IMR-90 (cell line): Measurements from ENCODE around the gene NUAK1.

Source experiments
- BHLHE40 ChIP-seq: fragments of 150-350 bp; IDR thresholded peaks from 2 replicates; pipeline ENCODE4 v1.6.1; 2016; ENCODE audit warnings: mild to moderate bottlenecking, low read depth, low read length
- CEBPB ChIP-seq: IDR thresholded peaks from 2 replicates; pipeline ENCODE4 v1.6.1; 2012; ENCODE audit warnings: low read depth, low read length, improper control_type of control experiment
- FOS ChIP-seq: fragments of 150-350 bp; IDR thresholded peaks from 2 replicates; pipeline ENCODE4 v1.6.1; 2016; ENCODE audit warnings: low read depth, low read length
- MAFK ChIP-seq: IDR thresholded peaks from 2 replicates; pipeline ENCODE4 v1.6.1; 2012; ENCODE audit warnings: low read depth, low read length, improper control_type of control experiment
- MAZ ChIP-seq: IDR thresholded peaks from 2 replicates; pipeline ENCODE4 v1.6.1; 2012; ENCODE audit warnings: low read depth, mild to moderate bottlenecking, low read length, improper control_type of control experiment, moderate library complexity, borderline replicate concordance
- MXI1 ChIP-seq: IDR thresholded peaks from 2 replicates; pipeline ENCODE4 v1.6.1; 2012; ENCODE audit warnings: low read depth, mild to moderate bottlenecking, low read length, moderate library complexity, borderline replicate concordance
- NFE2L2 ChIP-seq: fragments of 150-350 bp; IDR thresholded peaks from 2 replicates; pipeline ENCODE4 v1.6.1; 2016; ENCODE audit warnings: low read depth, mild to moderate bottlenecking, low read length
- POLR2A ChIP-seq: IDR thresholded peaks from 2 replicates; pipeline ENCODE4 v1.6.1; 2012; ENCODE audit warnings: mild to moderate bottlenecking, low read depth, low read length
- RAD21 ChIP-seq: IDR thresholded peaks from 2 replicates; pipeline ENCODE4 v1.6.1; 2012; ENCODE audit warnings: low read length, improper control_type of control experiment
- RCOR1 ChIP-seq: IDR thresholded peaks from 2 replicates; pipeline ENCODE4 v1.6.1; 2012; ENCODE audit warnings: mild to moderate bottlenecking, low read length, improper control_type of control experiment; ENCODE audit not compliant: insufficient replicate concordance
- SMC3 ChIP-seq: fragments of 150-350 bp; IDR thresholded peaks from 2 replicates; pipeline ENCODE4 v1.6.1; 2016; ENCODE audit warnings: low read depth, mild to moderate bottlenecking, antibody characterized with exemption, low read length, moderate library complexity
- TF ChIP-seq, protein P1 (sequence below): conservative IDR thresholded peaks from 2 replicates; pipeline ENCODE4 v1.5.1; 2012; ENCODE audit warnings: mild to moderate bottlenecking, low read depth, low read length, improper control_type of control experiment

GRCh38 chr12:106027286-106027685 lies 111.5 kb downstream of the NUAK1 start:
- TF ChIP-seq, protein P1, sequence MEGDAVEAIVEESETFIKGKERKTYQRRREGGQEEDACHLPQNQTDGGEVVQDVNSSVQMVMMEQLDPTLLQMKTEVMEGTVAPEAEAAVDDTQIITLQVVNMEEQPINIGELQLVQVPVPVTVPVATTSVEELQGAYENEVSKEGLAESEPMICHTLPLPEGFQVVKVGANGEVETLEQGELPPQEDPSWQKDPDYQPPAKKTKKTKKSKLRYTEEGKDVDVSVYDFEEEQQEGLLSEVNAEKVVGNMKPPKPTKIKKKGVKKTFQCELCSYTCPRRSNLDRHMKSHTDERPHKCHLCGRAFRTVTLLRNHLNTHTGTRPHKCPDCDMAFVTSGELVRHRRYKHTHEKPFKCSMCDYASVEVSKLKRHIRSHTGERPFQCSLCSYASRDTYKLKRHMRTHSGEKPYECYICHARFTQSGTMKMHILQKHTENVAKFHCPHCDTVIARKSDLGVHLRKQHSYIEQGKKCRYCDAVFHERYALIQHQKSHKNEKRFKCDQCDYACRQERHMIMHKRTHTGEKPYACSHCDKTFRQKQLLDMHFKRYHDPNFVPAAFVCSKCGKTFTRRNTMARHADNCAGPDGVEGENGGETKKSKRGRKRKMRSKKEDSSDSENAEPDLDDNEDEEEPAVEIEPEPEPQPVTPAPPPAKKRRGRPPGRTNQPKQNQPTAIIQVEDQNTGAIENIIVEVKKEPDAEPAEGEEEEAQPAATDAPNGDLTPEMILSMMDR = no peak
- TF ChIP-seq CEBPB = no peak
- TF ChIP-seq POLR2A = no peak
- no peak for TF ChIP-seq RCOR1
- TF ChIP-seq MXI1 = no peak
- TF ChIP-seq FOS = no peak
- TF ChIP-seq RAD21 = no peak
- TF ChIP-seq SMC3 = no peak
- no peak for TF ChIP-seq MAZ
- no peak for TF ChIP-seq MAFK
- no peak for TF ChIP-seq BHLHE40
- no peak for TF ChIP-seq NFE2L2
